Adrenal gland (tissue), 12 donors: ENCODE measurements around the gene RNF222. TPM values are rescaled to one million over a fixed set of nuclear protein-coding genes. Genes with fewer than 3 reads are reported as not detected.
"Not testable (repeated sequence)": the region's sequence is repeated elsewhere in the genome, so short reads cannot be mapped to it uniquely, and the experiment has no call there.

Experiments used
- DNase-seq, 7 donors: peaks; one replicate each; pipeline ENCODE4 v3.0.0-alpha.2; 2019 to 2020
- H3K27ac ChIP-seq, 5 donors: fragments of 200-600 bp; sonication (generic) in 4 of 5; 1 replicate in 3 of 5; 2 replicates in 2 of 5; pipeline versions ENCODE4 v1.5.1 to v1.8.0; 2016 to 2020; ENCODE audit warnings: mild to moderate bottlenecking in 1 of 5
- H3K27me3 ChIP-seq: fragments of 200-600 bp; 2 replicates; pipeline ENCODE4 v1.8.0; 2021
- H3K36me3 ChIP-seq, 2 donors: fragments of 200-600 bp; replicated peaks in 1 of 2; 1 replicate in 1 of 2; 2 replicates in 1 of 2; pipeline versions ENCODE4 v1.5.1 to v1.8.0; 2018 to 2022
- H3K4me1 ChIP-seq, 2 donors: fragments of 200-600 bp; replicated peaks in 1 of 2; 1 replicate in 1 of 2; 2 replicates in 1 of 2; pipeline versions ENCODE4 v1.5.1 to v1.8.0; 2018 to 2021
- H3K4me3 ChIP-seq, 4 donors: fragments of 200-600 bp; sonication (generic) in 3 of 4; one replicate each; pipeline ENCODE4 v1.5.1; 2016 to 2018
- H3K9me3 ChIP-seq, 3 donors: fragments of 200-600 bp; sonication (generic) in 1 of 3; replicated peaks in 1 of 3; 1 replicate in 2 of 3; 2 replicates in 1 of 3; pipeline versions ENCODE4 v1.5.1 to v1.8.0; 2016 to 2021
- POLR2A ChIP-seq, 2 donors: fragments of 450-650 bp; IDR thresholded peaks; one replicate each; pipeline ENCODE4 v1.6.1; 2017; ENCODE audit warnings: antibody characterized with exemption in 2 of 2, mild to moderate bottlenecking in 2 of 2, moderate library complexity in 1 of 2
- whole genome bisulfite sequencing, 4 donors: extraction: QIAGEN DNeasy Blood & Tissue Kit in 2 of 4; methylation state at CpG; one replicate each; pipeline versions ENCODE4 v1.1.5 to v1.1.7; 2013 to 2017; 5-methylcytosine and 5-hydroxymethylcytosine counted together
- intact Hi-C, 2 donors: fragments of 100-400 bp; cut with DNase I; formaldehyde crosslinking; loops; one replicate each; pipeline versions ENCODE4 v1.14.1 to v1.15.0; 2022 to 2023
- polyA plus RNA-seq, 3 donors: library from polyadenylated mRNA; stranded (reverse); fragments of 200-250 nt in 2 of 3; fragments of 350-450 nt in 1 of 3; fragmentation: Illumina TruSeq in 1 of 3; extraction: RNeasy Lipid Tissue Mini Kit (QIAGEN cat#74804) in 1 of 3; gene quantifications; one replicate each; pipeline ENCODE4 v1.2.3, GENCODE V29; 2013 to 2014
- total RNA-seq, 9 donors: library from RNA; depleted of rRNA in 4 of 9; stranded (reverse); fragments of >200 nt in 4 of 9; fragments of 120-200 nt in 1 of 9; fragmentation: NEBNext Ultra II Directional in 1 of 9; extraction: Animal tissue kit (Norgen Biotek cat#: 25700) in 1 of 9; gene quantifications; one replicate each; pipeline versions ENCODE4 v1.1.0 to v1.2.4, GENCODE V29; 2013 to 2023
- TF ChIP-seq, protein P1 (sequence below), 6 experiments: fragments of 450-650 bp in 4 of 6; fragments of 200-600 bp in 2 of 6; sonication (generic) in 1 of 6; IDR thresholded peaks; 1 replicate in 5 of 6; 2 replicates in 1 of 6; pipeline versions ENCODE4 v1.5.1 to v1.8.0; 2016 to 2021; ENCODE audit warnings: antibody characterized with exemption in 6 of 6, mild to moderate bottlenecking in 2 of 6, moderate library complexity in 1 of 6
- donor health status: healthy with polysubstance abuse.
- donor health status: Bipolar disorder and iron deficiency.
- donor health status: DM: yes; HTN: yes; CAD: no.
- donor health status: DM: no; HTN: no; CAD: no.
- donor health status: DM: no; HTN: no; CAD: no.
- donor health status: DM: yes; HTN: yes; CAD: no.

The RNF222 gene
- total and polyA plus RNA-seq, 12 donors: not detected

GRCh38 chr17:8377422-8377821, 20.2 kb downstream of the RNF222 start:
- peaks cover 0 to 53% of the 10 kb centered on the region in 2 donors for H3K36me3 ChIP-seq
- no peaks in the 10 kb centered on the region for H3K9me3 ChIP-seq
- TF ChIP-seq POLR2A (IDR thresholded peaks at IDR 0.05): no peak
- TF ChIP-seq, protein P1, sequence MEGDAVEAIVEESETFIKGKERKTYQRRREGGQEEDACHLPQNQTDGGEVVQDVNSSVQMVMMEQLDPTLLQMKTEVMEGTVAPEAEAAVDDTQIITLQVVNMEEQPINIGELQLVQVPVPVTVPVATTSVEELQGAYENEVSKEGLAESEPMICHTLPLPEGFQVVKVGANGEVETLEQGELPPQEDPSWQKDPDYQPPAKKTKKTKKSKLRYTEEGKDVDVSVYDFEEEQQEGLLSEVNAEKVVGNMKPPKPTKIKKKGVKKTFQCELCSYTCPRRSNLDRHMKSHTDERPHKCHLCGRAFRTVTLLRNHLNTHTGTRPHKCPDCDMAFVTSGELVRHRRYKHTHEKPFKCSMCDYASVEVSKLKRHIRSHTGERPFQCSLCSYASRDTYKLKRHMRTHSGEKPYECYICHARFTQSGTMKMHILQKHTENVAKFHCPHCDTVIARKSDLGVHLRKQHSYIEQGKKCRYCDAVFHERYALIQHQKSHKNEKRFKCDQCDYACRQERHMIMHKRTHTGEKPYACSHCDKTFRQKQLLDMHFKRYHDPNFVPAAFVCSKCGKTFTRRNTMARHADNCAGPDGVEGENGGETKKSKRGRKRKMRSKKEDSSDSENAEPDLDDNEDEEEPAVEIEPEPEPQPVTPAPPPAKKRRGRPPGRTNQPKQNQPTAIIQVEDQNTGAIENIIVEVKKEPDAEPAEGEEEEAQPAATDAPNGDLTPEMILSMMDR (IDR thresholded peaks at IDR 0.05): no peak
- intact Hi-C loops: no loop called here
- peak overlapping the region in 3 of 5 donors; percentile 60 to 91 (median 77) for H3K27ac ChIP-seq
- H3K4me1 ChIP-seq: peaks cover 13 to 55% of the 10 kb centered on the region in 2 donors
- no peaks in the 10 kb centered on the region for H3K27me3 ChIP-seq
- H3K4me3 ChIP-seq: no peak overlapping the region
- WGBS, 4 donors: 86 to 96% (median 91%) methylated on average over 4 of the region's 4 CpGs
- no peak for DNase-seq

DNA sequence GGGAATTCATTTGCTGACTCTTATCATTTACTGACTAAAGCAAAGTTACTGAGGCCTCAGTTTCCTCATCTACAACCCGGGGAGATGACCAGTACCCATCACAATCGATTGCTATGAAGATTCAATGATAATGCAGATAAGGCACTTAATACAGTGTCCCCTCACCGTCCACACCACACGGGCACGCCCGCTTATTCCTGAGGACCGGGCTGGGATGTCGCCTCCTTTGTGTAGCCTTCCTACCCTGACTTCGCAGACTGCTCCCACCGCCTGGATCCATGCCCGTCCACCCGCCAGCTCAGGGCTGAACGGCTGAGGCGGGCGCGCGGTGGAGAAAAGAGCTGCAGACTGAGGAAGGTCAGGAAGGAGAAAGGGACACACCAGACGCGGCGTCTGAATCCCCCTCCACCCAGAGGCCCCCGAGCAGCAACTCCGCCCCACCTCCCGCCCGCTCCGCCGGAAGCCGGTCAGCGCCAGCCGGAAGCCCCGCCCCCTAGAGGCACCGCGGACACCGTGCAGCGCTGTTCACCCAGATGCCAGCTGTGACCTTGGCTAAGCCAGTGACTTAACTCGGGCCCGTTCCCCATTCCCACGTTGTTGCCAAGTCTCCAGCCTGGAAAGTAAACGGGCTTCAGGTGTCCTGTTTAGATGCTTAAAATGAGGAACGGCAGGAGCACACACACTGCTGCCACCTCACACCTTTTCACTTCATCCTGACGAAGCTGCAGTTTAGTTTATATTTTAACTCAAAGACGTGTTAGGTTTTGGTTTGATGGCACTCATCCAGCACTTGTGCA, 21.2 kb downstream of the RNF222 start, which contains the start of gene KRABD2:
Gene KRABD2 (minus strand): TSS at position 434 of the 797 bp plus-strand sequence.
- H3K36me3 ChIP-seq: peaks cover 0 to 45% of the 10 kb centered on the region in 2 donors
- peak; percentile 95 to 98 (median 97) for DNase-seq
- intact Hi-C loops: no loop called here
- 1% methylated on average over 21 to 41 of the region's 41 CpGs for WGBS, 4 donors
- H3K4me3 ChIP-seq: peak within 1 kb of the TSS; percentile 2 to 77 (median 46)
- peaks cover 8 to 48% of the 10 kb centered on the region in 2 donors for H3K4me1 ChIP-seq
- no peaks in the 10 kb centered on the region for H3K9me3 ChIP-seq
- no peaks in the 10 kb centered on the region for H3K27me3 ChIP-seq
- TF ChIP-seq POLR2A (IDR thresholded peaks at IDR 0.05): peak; percentile 64 to 85
- TF ChIP-seq, protein P1 (IDR thresholded peaks at IDR 0.05): peak; percentile 33 to 62 (median 48)
- H3K27ac ChIP-seq: peak within 1 kb of the TSS; percentile 60 to 94 (median 88)

DNA sequence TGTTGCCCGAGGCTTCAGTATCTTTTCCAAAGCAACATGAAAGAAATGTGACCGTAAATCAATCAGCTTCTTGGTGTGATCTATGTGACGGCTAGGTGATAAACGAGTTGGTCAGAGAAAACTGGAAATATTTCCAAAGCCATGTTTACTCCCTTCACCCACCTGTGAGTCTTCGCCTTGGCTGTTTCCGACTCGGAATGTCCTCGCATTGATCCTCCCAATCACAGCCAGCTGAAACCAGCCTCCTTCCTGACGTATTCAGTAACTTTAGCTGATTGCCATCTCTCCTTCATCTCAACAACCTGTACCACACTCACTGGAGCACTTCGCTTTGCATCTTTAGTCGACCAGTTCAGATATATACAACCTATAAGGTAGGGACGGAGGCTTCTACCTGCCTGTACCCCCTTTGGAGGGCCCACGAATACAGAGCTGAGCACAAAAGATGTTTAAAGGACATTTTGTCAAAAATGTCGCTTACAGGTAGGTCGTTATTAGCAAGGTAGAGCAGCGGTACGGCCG, 21.8 kb downstream of the RNF222 start:
- 12 to 21% (median 16%) methylated on average over 18 of the region's 18 CpGs for WGBS, 4 donors
- Histone ChIP-seq H3K4me3 (peak overlapping the region; percentile 2 to 77 (median 46)), H3K27me3 (no peaks in the 10 kb centered on the region), H3K27ac (peak overlapping the region; percentile 60 to 94 (median 88)), H3K9me3 (no peaks in the 10 kb centered on the region), H3K36me3 (peaks cover 0 to 39% of the 10 kb centered on the region in 2 donors), H3K4me1 (peaks cover 5 to 41% of the 10 kb centered on the region in 2 donors)
- DNase-seq: peak in 6 of 7 donors; percentile 47 to 73 (median 64)
- intact Hi-C loops: no loop called here
- TF ChIP-seq, protein P1 (IDR thresholded peaks at IDR 0.05): no peak
- TF ChIP-seq POLR2A (IDR thresholded peaks at IDR 0.05): peak in 1 of 2 donors; percentile 14

DNA sequence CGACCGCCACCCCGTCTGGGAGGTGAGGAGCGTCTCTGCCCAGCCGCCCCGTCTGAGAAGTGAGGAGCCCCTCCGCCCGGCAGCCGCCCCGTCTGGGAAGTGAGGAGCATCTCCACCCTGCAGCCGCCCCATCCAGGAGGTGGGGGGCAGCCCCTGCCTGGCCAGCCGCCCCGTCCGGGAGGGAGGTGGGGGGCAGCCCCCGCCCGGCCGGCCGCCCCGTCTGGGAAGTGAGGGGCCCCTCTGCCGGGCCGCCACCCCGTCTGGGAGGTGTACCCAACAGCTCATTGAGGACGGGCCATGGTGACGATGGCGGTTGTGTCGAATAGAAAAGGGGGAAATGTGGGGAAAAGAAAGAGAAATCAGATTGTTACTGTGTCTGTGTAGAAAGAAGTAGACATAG, 23.8 kb downstream of the RNF222 start:
- H3K4me3 ChIP-seq, DNase-seq, H3K27ac ChIP-seq, intact Hi-C loops, H3K9me3 ChIP-seq, H3K27me3 ChIP-seq: not testable (repeated sequence)
- WGBS, 4 donors: 94 to 98% (median 95%) methylated on average over 10 to 26 of the region's 26 CpGs
- Histone ChIP-seq H3K36me3 (peaks cover 0 to 32% of the 10 kb centered on the region in 2 donors), H3K4me1 (peaks cover 5 to 22% of the 10 kb centered on the region in 2 donors)
